Measurements from ENCODE around the gene OAS1.
"Not testable (repeated sequence)": the region's sequence is repeated elsewhere in the genome, so short reads cannot be mapped to it uniquely, and the experiment has no call there.

OAS1 gene

DNA sequence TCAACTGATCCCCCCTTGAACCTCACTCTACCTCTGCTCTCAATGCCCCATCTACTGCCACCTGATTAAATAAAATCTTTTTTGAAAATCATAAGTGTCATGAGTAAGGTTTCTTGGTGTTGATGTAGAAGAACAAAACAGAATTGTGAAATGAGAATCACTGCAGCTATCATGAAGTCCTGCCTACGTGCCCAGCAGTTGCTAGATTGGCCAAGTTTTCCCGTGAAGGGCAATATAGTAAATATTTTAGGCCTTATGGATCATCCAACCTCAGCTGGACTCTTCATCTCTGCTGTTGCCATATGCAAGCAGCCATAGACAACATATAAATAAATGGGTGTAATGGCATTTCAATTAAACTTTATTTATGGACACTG lies 26.4 kb downstream of the OAS1 start:
- in situ Hi-C loops (cut with MboI; ENCODE audit: low sequenced_read_pairs) = no loop called here

DNA sequence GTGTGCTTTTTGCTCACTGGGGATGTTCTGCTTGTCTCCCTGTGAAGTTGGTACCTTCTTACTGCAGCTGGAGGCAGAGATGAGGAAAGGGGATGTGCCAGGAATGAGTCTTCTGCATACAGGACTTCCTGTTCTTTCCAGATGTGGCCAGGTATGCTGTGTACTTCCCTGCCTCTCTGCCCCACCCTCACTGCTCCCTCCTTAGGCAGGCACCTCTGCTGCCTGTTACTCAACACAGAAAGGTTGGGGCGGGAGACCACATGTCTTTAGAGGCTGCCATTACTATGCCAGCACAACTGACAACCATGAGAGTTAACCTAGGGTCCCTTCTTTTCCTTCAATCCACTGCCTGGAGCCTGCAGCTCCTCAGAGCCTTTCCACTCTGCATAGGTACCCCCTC lies 29.5 kb downstream of the OAS1 start:
- in situ Hi-C loops (cut with MboI; ENCODE audit: low sequenced_read_pairs) = no loop called here

GRCh38 chr12:112936927-112937326 lies 30.2 kb downstream of the OAS1 start:
- in situ Hi-C loops (cut with MboI; ENCODE audit: low sequenced_read_pairs) = no loop called here

DNA sequence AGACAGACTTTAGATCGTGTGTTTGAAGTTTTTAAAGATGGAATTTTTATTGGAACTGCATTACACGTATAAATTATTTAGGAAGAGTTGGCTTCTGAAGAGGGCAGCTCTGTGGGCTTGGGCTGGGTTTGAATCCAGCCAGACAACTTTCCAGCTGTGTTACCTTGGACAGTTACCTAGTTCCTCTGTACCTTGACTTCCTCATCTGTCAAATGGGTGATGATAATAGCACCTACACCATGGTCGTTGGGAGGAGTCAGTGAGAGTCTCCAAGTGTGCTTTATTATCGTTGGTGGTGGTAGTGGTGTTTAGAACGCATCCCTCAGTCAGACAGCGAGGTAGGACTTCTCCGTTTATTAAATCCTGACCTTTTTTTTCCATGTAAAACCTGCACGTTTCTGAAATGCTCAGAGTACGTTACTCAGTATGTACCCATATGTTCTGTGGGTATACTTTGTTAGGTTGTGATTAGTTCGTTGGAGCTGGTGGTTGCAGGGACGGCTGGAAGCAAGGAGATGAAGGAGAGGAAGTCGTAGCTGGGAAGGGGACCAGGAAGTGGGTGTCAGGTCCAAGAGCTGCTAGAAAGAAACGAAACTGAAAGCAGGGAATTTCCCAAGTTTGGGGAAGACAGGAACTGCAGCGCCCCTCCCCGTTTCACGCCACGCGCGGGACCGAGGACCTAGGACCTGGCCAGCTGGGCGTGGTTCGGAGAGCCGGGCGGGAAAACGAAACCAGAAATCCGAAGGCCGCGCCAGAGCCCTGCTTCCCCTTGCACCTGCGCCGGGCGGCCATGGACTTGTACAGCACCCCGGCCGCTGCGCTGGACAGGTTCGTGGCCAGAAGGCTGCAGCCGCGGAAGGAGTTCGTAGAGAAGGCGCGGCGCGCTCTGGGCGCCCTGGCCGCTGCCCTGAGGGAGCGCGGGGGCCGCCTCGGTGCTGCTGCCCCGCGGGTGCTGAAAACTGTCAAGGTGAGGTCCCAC lies 31.3 kb downstream of the OAS1 start, which contains the start of gene OAS3:
Gene OAS3, plus strand, starts transcription at position 734 of the 979 bp plus-strand sequence. Its CDS starts 57 bp downstream, at position 791.
- in situ Hi-C loops (cut with MboI; ENCODE audit: low sequenced_read_pairs) = no loop called here

- in situ Hi-C loops (cut with MboI; ENCODE audit: low sequenced_read_pairs) = no loop called here
These were observed 32.0 kb downstream of the OAS1 start for GRCh38 chr12:112938751-112939150.

DNA sequence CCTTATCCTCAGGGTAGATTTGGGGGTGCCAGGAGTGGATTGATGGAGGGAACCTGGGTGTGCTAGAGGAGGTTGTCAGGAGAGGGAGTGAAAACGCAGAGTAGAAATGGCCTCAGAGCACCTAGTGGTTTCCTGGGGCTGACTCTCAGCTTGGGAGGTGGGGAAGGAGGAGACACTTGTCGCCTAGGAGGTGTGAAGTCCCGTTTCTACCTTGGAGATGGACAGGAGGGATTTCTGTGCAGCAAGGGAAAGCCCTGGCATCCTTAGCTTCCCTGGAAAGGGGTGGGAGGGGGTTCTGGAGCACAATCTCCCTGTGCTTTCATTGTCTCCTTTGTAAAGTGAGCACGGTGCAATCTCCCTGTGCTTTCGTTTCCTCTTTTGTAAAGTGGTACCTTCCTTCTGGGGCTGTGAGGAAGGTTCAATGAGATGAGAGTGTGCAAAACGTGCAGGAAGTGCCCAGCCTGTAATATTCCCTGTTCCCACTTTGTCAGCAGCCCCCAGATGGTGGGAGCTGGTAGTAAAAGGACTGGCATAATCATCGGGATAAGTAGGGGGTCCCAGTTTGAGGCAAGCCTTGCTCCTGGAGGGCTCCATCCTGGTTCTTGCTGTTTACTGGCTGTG lies 33.1 kb downstream of the OAS1 start:
- in situ Hi-C loops (cut with MboI; ENCODE audit: low sequenced_read_pairs) = no loop called here

DNA sequence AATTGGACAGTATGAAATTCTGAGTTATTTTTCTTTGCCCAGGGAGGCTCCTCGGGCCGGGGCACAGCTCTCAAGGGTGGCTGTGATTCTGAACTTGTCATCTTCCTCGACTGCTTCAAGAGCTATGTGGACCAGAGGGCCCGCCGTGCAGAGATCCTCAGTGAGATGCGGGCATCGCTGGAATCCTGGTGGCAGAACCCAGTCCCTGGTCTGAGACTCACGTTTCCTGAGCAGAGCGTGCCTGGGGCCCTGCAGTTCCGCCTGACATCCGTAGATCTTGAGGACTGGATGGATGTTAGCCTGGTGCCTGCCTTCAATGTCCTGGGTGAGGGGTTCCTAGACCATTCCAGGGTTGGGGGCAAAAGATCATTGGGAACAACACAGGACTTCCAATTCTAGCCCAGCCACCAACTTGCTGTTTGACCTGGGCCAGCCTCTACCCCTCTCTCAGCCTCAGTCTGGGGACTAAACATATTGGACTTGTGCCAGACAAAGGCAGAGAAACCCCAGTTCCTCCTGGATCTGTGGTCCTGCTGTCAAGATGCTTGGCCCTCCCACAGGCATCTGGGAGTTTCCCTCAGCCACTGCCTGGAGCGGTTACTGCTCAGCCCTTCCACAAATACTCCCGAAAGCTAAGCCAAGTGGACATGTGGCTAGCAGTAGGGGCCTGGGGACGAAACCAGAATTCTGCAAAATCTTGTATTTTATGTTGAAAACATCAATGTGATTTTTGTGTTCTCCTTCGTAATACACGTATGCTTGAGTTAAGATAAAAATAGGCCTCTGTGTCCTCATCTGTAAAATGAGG lies 35.0 kb downstream of the OAS1 start:
- in situ Hi-C loops (cut with MboI; ENCODE audit: low sequenced_read_pairs) = no loop called here

DNA sequence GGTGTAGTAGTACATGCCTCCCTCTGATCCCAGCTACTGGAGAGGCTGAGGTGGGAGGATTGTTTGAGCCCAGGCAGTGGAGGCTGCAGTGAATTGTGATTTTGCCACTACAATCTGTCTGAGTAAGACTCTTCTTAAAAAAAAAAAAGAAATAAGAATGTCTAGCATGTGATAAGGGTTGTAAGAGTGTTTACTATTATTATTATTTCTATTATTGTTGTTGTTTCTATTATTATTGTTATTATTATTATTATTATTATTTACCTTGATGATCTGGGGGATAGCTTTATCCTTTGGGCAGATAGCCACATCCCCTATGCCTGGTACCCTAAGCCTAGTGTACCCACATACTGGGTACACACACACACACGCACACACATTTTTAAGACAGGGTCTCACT lies 35.8 kb downstream of the OAS1 start:
- in situ Hi-C loops (cut with MboI; ENCODE audit: low sequenced_read_pairs) = no loop called here

- in situ Hi-C loops (cut with MboI; ENCODE audit: low sequenced_read_pairs) = no loop called here
These were observed 37.4 kb downstream of the OAS1 start for GRCh38 chr12:112944024-112944690.

- in situ Hi-C loops (cut with MboI; ENCODE audit: low sequenced_read_pairs) = no loop called here
These were observed 38.8 kb downstream of the OAS1 start for GRCh38 chr12:112945515-112945914.

GRCh38 chr12:112946236-112947000 lies 39.7 kb downstream of the OAS1 start:
- in situ Hi-C loops (cut with MboI; ENCODE audit: low sequenced_read_pairs) = no loop called here

- in situ Hi-C loops (cut with MboI; ENCODE audit: low sequenced_read_pairs) = no loop called here
These were observed 40.6 kb downstream of the OAS1 start for GRCh38 chr12:112947314-112947713.

DNA sequence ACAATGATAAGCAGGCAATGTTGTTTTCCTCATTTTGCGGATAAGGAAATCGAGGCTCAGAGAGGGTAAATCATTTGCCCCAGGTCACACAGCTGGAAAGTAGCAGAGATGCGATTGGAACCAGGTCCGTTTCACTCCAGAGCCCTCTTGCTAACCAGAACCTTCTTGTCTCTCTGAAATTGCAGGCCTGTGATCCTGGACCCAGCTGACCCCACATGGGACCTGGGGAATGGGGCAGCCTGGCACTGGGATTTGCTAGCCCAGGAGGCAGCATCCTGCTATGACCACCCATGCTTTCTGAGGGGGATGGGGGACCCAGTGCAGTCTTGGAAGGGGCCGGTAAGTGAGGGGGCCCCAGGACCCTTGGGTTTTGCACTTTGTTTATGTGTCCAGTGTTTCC lies 41.0 kb downstream of the OAS1 start:
- in situ Hi-C loops (cut with MboI; ENCODE audit: low sequenced_read_pairs) = no loop called here

GRCh38 chr12:112948806-112949205 lies 42.0 kb downstream of the OAS1 start:
- in situ Hi-C loops (cut with MboI; ENCODE audit: low sequenced_read_pairs) = no loop called here

DNA sequence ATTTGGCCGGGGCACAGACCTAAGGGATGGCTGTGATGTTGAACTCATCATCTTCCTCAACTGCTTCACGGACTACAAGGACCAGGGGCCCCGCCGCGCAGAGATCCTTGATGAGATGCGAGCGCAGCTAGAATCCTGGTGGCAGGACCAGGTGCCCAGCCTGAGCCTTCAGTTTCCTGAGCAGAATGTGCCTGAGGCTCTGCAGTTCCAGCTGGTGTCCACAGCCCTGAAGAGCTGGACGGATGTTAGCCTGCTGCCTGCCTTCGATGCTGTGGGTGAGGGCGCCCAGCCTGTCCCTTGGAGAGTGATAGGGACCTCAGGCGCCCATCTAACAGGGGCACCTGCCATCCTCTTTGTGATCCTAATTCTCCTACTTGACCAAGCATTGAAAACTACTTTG lies 43.9 kb downstream of the OAS1 start:
- in situ Hi-C loops (cut with MboI; ENCODE audit: low sequenced_read_pairs) = no loop called here

GRCh38 chr12:112957125-112957524 lies 50.4 kb downstream of the OAS1 start:
- in situ Hi-C loops (cut with MboI; ENCODE audit: low sequenced_read_pairs) = not testable (repeated sequence)

GRCh38 chr12:112961074-112961473 lies 54.3 kb downstream of the OAS1 start:
- in situ Hi-C loops (cut with MboI; ENCODE audit: low sequenced_read_pairs) = no loop called here

DNA sequence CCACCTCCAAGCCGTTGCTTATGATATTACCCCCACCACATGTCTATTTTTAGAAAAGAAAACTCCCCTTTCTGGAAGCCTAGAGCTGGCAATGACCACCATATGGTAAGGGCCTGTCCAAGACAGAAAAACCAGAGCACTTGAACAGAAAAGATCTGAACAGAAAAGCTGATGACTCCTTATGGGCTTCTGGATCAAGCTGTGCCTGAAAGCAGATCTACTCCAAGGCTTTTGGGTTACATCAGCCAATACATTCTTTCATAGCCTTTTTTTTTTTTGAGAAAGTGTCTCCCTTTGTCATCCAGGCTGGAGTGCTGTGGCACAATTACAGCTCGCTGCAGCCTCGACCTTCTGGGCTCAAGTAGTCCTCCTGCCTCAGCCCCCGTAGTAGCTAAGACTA lies 54.8 kb downstream of the OAS1 start:
- in situ Hi-C loops (cut with MboI; ENCODE audit: low sequenced_read_pairs) = no loop called here

DNA sequence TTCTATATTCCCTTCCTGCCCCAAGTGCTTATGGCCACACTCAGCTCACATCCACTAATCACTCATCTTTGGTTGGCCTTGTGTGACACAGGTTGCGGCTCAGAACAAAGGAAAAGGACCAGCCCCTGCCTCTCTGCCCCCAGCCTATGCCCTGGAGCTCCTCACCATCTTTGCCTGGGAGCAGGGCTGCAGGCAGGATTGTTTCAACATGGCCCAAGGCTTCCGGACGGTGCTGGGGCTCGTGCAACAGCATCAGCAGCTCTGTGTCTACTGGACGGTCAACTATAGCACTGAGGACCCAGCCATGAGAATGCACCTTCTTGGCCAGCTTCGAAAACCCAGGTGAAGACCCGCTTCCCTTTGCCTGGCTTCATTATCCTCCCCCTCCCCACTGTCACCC lies 55.8 kb downstream of the OAS1 start:
- in situ Hi-C loops (cut with MboI; ENCODE audit: low sequenced_read_pairs) = no loop called here

- in situ Hi-C loops (cut with MboI; ENCODE audit: low sequenced_read_pairs) = no loop called here
These were observed 56.6 kb downstream of the OAS1 start for GRCh38 chr12:112963227-112963861.

All from HL-60/S4 treated with retinoic acid at 250 ng/mL for 4 days and 3 days (cell line).